GM19455 (cell line): ENCODE results near the gene DNAJC12.
"Not testable (repeated sequence)": the region's sequence is repeated elsewhere in the genome, so short reads cannot be mapped to it uniquely, and the experiment has no call there.

ENCODE experiments used
- ATAC-seq: cut with Tn5 transposase; IDR thresholded peaks from one replicate; pipeline ENCODE4 v1.9.1; 2021; ENCODE audit not compliant: unreplicated experiment

Gene DNAJC12

DNA sequence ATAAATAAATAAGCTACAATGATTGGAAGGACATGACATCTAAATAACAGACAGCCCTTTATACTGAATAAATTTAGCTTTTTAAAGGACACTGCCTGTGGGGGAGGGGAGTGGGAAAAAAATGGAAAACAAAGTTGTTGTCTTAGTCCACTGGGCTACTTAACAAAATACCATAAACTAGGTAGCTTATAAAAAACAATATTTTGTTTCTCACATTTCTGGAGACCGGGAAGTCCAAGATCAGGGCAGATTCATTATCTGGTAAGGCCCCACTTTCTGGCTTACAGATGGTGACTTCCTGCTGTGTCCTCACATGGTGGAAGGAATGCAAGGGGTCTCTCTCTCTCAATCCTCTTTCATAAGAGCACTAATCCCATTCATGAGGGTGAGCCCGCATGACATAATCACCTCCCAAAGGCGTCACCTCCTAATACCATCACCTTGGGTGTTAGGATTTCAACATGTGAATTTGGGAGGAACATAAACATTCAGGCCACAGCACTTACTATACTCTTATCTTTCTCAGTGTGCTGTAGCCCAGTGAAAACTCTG is 43.0 kb downstream of the DNAJC12 start:
- ATAC-seq, result no peak

DNA sequence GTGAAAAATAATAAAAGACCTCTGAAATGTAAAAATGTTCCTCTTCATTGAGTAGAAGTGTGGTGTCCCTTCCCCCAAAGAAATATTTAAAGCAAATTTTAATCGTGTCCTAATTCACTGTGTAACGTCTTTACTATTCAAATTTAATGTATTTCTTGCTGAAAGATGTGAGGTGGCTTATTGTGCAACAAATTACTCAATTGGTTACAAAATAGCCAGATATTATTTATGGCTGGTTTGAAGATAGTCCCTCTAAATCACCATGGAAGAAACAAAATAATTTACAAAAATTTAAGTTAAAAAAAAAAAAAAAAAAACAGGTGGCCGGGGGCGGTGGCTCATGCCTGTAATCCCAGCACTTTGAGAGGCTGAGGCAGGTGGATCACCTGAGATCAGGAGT is 43.7 kb downstream of the DNAJC12 start:
- no peak for ATAC-seq

DNA sequence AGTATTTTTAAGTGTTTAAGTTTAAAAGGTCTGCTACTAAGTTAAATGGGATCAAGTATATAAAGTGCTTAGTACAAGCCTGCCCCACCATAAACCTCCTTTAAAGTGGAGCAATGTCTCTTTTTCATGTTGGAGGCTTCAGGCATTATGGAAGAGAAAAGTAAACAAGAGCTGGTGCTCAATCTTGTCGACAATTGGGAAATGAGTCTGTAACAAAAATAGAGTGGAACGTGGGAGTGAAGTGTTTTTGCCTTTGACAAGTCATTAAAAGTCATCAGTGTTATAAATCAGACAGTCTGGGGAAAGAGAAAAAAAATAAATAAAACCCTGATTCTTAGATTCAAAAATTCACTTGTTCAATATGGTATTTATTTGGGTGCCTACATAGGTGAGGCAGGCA is 44.7 kb downstream of the DNAJC12 start:
- no peak for ATAC-seq

DNA sequence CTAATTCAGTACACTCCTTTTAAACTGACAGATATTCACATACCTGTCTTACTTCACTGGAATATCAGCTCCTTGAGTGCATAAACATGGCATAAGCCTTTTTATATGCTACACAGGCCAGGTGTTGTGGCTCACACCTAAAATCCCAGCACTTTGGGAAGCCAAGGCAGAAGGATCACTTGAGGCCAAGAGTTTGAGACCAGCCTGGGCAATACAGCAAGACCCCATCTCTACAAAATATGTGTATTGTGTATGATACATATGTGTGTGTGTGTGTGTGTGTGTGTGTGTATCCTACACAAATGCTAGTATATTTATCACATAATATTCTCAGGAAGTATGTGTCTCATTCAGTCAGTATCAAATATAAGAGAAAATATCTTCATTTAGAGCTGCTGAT is 45.3 kb downstream of the DNAJC12 start:
- ATAC-seq, result no peak

DNA sequence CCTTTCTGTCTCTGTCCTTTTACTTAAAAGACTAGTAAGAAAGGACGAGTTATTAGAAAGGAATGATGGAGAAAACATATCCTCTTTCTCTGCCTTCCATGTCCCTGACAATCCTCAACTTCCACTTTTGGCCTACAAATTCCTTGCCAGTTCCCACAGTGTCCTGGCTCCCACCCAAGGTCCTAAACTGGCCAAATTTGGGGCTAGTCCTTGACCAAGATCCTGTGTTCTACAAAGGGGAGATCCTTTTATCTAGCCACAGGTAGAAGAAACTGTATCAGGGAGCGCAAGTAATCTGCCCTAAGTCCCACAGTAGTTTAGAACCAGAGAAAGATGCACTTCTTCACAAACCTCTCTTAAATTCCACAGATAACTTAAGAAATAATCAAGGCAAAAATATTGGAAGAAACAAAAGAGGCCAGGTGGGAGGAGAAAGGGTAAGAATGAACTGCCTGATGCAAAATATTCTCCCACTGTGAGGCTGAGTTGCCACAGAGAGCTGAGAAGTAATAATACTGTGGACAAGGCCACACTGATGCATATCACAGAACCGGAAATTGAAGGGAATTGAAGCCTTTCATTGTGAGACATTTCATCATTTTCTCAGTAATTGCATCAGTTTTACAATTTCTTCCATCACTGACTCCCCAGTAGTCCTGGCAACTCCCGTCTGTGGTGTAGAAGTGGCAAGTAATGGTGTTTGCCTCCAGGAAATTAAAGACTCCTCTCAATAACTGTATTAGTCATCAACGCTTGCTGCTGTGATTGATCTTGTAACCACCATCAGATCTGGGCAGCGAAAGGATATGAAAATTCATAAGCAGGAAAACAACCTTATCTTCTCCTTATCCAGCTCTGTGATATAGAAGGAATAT is 47.2 kb downstream of the DNAJC12 start:
- no peak for ATAC-seq

DNA sequence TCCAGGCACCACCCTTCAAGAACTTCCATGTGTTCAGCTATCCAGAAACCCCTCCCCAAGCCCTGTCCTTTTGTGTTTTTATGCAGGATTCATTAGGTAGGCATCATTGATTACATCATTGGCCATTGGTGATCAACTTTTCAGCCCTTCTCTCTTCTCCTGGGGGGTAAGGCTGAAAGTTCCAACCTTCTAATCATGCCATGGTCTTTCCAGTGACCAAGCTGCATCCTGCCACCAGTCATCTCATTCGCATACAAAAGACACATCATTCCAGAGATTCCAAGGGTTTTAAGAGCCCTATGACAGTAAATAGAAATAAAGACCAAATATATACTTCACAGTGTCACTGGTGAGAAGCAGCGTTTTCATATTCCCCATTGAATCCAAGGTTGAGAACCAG is 48.2 kb downstream of the DNAJC12 start:
- ATAC-seq, result no peak

DNA sequence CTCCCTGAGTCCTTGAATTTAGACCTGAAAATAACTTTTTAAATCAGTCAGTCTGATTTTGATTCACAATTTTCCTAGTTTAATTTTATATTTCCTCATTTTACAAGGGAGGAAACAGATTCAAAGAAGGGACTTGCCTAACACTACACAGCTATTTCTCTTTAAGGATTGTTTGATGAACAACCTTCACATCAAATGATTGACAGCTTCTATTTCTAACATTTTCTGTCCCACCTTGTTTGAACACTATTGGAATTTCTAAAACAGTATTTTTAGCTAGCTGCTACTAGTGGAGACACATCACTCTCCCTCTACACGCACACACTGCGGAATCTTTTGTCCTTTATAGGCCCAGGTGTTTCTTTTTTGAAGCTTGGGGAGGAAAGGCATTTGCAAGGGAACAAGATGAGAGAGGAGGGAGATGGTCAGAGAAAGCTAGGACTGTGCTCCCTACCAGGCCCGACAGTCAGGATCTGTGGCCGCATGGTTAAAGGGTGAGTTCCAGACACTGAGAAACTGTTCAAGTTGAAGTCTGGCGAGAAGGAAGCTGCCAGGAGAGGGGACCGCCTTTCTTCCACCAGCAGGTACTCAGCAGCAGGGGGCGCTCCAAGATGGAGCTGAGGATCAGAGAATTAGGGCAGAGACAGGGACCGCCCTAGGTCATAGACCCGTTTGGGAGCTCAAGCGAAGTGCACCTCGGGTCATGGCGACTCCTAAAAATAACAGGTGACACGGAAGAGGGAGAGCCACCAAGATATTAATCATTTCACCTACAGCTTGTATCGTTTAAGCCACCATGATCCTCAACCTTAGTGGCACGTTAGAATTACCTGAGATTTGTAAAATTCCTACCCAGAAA is 49.7 kb downstream of the DNAJC12 start:
- ATAC-seq, result peak; percentile 70

DNA sequence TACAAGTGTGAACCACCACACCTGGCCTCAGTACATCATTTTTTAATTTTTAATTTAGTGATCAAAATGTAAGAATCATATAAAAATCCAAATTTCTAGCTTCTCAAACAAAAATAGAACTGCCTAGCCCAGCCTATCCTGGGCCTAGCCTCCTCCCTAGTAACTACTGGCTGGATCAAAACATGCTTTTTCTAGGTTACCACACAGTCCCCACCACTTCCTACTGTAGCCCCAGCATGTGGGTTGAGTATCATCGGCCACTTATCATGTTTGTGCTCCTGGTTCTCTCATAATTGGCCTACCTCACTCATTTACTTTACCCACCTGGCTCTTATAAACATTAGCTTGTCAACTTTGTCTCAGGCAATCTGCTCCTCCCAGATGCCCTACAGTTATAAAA is 52.9 kb downstream of the DNAJC12 start:
- no peak for ATAC-seq

DNA sequence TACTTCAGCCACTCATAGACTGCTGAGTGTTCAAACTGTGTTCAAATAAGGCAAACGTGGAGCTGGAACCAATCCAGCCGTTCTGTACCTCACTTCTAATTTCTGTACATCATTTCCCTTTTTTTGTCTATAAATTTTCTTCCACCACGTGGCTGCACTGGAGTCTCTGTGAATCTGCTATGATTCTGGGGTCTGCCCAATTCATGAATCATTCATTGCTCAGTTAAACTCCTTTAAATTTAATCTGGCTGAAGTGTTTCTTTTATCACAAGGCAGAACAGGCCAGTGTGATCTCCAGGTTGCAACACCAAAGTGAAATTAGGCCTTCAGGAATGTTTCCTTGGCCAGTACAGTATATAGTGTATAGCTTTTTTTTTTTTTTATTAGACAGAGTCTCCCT is 53.5 kb downstream of the DNAJC12 start:
- no peak for ATAC-seq

DNA sequence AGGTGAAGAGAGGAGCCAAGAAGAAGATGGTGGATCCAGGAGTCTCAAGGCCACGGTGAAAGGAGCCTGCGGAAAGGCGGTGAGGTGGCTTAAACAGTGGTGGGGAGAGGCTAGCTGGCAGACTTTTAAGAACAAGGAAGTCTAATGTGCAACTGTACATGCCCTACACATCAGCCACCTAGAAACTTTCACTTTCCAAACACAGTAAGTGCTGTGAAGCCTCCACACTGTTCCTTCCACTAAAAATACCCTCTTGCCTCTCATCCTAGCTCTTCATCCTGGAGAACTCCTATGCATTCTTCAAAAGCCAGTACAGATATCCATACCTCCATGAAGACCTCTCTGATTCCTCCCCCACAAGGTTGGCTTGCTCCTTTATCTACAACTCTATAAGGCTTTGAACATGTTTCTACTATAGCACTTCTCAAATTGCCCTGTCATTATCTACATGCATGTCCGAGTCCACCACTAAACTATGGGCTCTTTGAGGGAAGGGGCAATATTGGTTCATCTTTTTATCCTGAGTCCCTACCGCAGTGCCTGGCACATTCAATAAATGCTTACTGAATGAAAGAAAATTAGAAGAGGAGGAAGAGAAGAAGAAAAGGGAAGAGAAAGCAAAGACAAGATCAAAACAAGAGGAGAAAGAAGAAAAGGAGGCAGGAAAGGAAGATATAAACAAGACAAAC is 54.2 kb downstream of the DNAJC12 start:
- peak; percentile 35 for ATAC-seq

DNA sequence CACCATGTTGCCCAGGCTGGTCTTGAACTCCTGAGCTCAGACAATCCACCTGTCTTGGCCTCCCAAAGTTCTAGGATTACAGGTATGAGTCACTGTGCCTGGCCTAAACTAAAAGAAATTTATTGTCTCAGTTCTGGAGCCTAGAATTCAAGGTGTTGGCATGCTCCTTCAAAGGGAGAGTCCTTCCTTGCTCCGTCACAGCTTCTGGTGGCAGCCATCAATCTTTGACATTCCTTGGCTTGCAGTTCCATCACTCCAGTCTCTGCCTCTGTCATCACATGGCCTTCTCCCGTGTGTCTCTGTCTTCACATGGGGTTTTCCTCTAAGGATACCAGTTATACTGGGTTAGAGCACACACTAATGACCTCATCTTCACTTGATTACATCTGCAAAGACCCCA is 55.5 kb downstream of the DNAJC12 start:
- ATAC-seq, result no peak

DNA sequence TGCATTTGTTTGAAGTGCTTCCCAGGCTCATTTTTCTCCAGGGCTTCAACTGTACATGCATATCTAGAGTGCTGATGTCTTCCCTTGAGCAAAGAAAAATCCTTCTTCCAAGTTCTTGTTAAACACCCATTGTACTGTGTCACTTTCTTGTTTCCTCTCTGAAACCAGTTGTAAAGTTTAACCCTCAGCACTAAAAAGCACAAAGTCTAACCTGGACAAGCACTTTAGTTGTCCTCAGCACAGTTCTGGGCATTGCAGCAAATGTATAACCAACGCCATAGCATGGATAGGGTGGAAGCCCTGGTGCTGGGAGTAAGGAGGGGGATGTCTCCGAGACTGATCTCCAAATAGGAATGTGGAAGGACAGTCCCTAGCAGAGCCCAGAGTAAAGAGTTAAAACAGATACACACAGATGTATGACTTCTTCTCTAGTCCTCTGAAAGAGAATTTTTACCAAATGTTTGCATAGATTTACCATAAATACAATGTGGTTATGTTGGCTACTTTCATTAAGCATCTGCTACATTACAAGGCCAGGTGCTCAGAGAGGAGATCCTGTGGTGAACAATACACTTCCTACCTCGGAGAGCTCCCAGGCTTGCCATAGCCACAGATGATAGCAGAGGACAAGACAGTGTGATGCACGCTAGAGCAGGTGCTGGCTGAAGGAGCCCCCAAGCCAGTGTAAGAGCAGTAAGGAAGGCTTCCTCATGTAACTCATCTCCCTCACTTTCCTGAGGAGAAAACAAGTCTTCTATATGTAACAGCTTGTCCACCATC is 57.0 kb downstream of the DNAJC12 start:
- peak; percentile 84 for ATAC-seq

DNA sequence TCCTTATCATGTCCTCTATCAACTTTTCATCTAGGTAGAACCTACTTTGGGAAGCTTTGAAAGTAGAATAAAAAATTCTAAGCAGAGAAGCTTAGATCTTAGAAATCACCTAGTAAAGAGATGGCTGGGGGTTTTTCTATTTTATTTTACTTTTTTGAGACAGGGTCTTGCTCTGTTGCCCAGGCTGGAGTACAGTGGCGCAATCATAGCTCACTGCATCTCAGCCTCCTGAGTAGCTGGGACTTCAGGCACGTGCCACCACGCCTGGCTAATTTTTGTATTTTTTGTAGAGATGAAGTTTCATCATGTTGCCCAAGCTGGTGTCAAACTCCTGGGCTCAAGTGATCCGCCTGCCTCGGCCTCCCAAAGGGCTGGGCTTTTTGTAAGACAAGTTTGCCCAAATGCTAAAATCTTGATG is 57.8 kb downstream of the DNAJC12 start:
- not testable (repeated sequence) for ATAC-seq

DNA sequence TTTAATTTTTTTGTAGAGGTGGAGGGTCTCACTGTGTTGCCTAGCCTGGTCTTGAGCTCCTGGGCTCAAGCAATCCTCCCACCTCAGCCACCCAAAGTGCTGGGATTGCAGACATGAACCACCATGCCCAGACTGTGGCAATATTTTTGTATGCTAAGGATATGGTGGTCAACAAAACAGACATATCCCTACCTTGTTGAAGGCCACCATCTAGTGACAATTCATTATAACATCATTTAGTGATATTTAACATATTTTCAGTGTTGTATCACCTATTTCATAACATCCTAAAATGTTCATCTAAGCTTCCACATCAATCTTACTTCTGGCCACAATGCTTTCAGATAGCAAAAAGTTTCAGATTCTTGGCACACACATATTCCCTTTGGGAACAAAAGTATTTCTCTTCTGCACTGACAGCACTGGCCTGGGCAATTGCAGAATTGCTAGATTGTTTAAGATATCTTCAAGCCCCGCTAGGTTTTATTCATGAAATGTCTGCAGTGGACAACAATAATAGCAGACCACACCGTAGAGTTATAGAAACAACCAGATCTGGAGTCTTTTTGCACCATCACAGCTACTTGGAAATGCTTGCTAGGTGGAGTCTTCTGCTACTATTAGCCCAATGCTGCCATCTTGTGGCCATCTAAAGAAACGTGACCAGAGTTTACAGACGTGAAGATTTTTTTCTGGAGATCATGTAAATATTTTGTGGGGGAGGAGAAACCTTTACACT is 58.4 kb downstream of the DNAJC12 start:
- ATAC-seq, result peak; percentile 45

DNA sequence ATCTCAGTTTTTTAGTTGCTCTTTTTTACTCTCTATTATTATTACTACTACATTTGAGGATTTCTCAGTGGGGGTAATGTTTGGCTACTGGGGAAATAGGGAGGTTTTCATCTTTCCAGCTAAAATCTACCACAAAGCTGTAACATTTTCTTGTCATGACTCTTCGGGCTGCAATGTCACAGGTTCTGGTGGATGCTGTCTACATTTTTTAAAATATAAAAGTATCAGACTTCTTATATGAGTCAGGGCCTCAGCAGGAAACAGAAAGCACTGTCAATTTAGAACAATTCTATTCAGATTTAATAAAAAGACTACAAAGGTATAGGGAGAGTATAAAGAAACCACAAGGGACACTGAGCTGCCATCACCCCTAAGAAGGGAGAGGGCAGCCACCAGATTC is 61.6 kb downstream of the DNAJC12 start:
- no peak for ATAC-seq

DNA sequence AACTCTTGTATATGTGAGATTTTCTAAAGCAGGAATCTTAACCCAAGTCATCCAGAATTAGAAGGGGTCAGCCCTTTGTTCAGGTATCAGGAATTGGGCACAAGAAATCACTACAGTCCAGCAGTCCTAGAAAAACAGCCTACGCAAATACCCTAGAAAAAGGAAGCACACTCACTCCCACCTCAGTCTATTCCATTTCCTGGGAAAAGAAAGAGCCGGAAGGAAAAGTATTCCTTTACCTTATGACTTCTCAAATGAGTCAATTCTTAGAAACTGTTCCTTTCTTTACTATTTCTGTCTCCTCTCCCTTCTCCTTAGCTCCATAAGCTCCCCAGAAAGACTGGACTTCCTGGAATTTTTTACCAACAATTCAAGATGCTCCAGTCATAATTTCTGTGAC is 62.7 kb downstream of the DNAJC12 start:
- no peak for ATAC-seq

DNA sequence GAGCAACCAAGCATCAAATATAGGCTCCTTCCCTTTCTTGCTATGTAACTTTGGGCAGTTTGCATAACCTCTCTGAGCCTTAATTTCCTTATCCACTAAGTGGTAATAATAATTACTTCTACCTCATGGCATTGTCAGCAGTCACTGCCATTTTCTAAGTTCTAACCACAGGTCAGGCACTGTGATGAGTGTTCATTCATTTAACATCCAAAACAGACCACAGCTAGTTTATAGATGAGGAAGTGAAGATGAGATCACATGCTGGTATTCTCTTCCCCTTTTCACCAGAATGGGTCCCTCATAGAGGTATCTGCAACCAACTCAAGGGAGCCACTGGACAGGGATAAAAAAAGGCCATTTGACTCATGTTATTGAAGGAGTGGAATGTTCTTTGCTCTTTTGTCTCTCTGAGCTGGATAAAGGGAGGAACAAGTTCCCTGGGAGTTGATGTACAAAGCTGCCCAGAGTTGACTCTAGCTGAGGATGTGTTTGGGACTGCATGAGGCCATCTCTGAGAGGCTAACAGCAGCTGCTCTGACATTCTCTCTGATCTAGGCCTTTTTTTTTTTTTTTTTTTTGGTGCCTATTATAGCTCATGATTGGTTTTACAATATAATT is 65.0 kb downstream of the DNAJC12 start:
- peak; percentile 95 for ATAC-seq

DNA sequence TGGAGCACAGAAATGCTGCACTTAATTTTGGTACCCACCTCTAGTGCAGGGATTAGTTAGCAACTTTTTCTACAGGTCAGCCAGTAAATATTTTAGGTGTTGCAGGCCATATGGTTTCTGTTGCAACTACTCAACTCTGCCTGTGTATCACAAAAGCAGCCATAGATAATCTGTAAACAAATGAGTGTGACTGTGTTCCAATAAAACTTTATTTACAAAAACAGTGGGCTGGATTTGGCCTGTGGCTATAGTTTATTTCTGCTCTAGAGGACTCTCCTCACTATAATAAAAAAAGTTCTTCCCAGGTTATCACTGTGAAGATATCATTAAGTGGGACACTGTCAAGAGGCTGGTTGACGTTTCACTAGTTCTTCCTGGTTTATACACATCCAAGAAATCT is 65.8 kb downstream of the DNAJC12 start:
- ATAC-seq, result no peak

DNA sequence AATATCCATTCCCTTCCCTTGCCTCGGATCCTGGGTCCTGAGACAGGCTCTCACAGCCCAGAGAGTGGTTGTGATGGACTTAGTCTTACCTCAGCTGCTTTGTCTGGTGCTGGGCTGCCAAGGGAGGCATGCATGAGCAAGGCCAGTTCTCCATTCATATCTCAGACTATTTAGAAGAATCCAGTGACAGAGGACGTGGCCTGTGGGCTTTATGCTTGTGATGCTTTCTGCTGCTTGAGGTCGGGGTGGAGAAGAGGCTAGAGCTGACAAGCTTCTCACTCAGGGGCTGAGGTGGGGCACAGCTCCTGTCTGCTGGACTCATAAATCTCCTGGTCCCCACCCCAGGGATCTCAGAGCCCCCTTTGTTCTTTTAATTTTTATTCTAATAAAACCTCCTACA is 66.8 kb downstream of the DNAJC12 start:
- ATAC-seq, result peak; percentile 3
